ENCODE data around the gene KRTAP7-1.

KRTAP7-1 gene, protein sequence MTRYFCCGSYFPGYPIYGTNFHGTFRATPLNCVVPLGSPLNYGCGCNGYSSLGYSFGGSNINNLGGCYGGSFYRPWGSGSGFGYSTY

DNA sequence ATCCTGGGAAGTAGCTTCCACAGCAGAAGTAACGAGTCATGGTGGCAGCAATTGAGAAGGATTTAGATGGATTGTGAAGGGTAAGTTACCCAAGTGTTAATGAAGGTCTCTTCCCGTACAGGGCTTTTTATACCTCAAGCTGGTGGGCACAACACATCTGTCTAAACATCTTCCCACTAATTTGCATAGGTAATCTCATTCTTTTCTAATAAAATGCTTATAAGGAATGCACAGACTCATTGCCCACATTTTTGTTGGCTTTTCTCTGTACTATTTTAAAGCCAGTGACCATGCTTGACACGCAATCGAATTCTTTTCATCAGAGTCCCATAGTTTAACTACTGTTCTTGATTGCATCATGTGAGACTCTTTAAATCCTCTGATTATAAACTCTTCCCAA, at the start of gene KRTAP7-1:
Gene KRTAP7-1, minus strand, starts transcription at position 101 of the 400 bp plus-strand sequence. Its CDS starts 61 bp downstream, at position 40.
- no peak for DNase-seq

DNA sequence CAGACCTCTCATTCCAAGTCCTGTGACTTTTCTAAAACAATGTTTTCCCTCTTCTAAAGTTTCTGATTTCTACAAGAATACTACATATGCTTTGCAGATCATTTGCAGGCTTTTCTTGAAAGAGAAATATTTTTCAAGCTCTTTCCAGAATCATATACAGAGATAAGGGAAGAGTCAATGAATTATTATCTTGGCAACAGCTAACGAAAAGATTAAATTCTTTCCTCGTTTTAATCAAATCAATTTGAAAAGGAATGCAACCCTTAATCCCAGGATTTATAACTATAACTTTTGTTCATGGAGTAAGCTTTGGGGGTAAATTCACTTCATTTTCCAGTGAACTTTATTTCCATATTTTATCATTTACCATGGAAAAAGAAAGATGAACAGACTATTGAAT, 45.0 kb upstream of the KRTAP7-1 start:
- DNase-seq = no peak

DNA sequence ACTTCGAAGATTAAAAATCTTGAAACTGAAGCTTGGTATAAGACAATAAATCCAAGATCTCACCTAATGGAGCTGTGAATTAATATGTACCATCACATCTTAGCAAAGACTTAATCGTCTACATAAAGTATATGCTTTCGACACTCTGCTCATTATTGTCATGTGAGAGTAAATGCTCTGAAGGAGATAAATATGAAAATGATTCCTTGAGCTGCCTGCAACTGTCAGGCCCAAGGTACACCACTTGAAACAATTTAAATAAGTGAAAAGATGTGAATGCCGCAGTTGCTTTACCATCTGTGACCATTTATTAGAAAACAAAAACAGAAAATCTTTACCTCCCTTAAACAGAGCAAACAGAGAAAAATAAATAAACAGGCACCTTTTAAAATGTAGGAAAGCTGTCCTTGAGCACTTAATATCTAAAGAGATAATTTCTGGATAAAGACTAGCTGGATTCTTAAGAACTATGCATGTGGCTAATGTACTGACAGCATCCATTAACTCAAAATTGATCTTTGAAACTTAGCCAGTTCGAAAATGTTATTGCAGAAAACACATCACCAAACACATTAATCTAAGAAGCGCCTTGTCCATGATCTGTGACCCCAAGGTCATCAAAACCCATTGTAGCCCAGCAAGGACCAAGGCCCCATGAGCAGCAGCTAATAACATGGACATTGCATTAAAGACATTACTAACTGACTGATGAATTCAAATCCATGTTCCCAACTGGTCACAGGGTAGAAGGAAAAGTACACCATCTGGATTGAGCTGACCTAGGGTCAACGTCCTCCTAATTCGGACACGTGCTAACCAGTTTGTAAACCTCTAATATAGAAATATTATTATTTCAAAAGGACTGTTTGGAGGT, 18.3 kb upstream of the KRTAP7-1 start:
- DNase-seq = no peak

DNA sequence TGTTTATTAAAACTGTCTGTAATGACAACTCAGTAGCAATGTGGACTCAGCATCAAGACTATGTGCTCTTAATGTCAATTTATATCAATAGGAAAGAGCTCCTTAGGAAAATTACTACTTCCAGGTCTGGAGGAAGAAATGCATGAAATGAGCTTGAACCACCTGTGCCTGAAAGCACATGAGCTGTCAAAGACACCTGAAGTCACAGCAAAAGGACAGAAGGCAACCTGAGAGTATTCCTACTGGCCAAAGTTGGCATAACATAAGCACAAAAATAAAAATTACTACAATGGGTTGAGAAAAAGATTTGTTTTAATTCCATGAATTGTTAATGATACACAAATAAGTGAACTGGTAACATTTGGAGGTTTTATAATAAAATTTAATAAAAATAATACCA, 13.4 kb upstream of the KRTAP7-1 start:
- DNase-seq = no peak

DNA sequence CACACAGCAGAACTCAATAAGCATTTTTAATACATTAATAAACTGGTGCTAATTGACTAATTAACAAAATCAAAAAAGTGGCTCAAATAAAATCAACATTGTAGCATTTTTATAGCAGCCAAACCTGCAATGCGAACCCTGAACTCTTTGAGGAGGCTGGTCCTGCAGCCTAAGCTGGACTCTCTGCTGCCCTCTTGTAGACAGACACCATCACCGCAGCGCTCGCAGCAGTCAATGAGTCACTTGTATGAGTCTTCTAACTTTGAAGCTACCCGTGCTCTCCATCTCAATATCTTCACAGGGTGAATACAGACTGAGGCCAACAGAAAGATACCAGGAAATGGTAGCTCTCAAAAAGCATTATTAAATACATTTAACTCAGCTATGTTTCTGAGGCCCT, 9.7 kb upstream of the KRTAP7-1 start:
- DNase-seq = peak; percentile 56

DNA sequence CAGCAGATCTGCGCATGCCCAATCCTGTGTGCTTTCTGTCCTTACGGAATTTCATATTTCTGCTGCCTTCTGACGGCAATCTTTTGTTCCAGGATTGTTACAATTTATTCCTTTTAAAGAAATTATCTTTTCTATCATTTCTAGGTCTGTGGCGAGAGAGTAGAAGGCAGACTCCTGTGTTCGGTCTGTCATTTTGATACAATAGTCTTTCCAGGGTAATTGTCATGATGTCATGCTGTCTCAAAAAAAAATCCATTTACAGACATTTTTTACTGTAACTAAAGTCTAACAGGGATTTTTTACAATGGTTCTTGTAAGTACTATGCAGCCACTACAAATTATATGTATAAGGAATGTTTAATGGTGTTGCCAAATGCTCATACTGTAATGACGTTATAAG, 9.0 kb upstream of the KRTAP7-1 start:
- no peak for DNase-seq

DNA sequence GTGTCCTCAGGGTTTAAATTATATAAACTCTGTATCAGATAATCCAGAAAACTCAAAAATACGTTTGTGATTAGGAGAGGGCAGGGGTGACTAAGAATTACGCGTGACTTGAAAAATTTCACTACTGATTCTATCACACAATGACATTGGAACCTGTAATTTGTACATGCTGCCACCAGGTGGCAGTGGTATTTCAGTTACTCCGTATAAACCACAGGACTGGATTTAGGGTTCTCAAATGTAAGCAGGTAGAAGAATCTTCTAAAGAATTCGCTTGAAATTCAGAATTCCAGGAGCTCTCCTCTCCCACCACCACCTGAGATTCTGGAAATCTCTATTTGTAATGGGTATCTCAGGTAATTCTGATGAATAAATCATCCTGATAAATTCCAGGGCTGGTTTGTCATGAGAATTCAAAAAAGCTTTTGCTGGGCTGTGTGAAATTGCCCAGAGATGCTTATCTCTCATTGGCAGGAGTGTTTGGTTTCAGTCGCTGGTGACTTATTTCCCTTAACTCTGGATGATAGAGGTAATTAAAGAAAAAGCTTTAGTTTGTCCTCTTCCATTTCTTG, 1.7 kb upstream of the KRTAP7-1 start:
- peak; percentile 61 for DNase-seq

DNA sequence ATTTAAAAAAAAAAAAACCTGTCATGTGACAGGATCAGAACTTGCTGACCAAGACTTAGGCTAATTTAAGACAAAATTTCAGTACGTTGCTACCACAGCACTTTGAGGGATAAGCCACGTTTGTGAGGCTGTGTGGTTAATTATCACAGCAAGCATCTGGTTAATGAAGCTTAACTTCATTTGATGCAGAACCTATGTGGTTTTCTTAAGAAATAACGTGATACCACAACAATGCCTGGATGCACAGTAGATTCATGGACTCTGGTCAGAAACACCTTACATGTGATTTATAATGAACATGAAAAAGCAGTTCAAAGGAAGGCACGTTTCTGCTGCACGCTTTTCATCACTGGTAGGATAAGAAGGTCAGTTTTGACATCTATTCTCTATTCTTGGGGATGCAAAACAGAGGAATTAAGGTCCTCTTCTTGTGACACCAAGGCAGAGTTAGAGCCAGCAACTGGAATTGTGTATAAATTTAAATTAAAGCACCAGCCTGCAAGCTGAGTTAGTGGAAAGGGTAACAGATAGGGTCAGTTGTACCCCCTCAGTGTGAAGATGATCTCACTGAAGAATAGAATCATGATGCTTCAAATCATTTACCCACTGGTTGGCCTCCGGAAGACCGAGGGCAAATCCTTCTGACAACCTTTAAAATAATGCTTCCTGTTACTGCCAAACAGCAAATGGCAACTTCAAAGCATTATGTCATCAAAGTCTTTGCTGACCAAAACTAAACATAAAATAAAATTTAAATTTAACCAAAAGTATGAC, 10.5 kb downstream of the KRTAP7-1 start:
- no peak for DNase-seq

DNA sequence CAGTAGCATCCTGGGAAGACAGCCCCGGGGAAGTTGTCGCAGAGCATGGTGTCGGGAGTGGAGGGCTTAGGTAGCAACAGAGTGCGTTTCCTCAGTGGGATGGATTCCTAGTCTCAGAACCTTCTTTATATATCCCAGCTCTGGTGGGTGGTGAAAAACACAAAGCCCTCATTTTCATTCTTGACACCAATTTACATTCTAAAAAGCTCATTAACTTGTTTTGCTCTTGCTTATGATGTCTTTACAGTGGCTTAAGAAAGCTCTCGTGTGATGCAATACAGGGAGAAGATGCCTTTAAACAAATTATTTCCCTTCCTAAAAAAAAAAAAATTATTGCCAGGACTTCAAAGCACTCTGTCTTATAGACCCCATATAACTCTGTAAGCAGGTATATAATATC, 16.4 kb downstream of the KRTAP7-1 start, which contains the start of gene KRTAP8-1:
Gene KRTAP8-1, minus strand, starts transcription at position 101 of the 400 bp plus-strand sequence. Its CDS starts 54 bp downstream, at position 47.
- no peak for DNase-seq

DNA sequence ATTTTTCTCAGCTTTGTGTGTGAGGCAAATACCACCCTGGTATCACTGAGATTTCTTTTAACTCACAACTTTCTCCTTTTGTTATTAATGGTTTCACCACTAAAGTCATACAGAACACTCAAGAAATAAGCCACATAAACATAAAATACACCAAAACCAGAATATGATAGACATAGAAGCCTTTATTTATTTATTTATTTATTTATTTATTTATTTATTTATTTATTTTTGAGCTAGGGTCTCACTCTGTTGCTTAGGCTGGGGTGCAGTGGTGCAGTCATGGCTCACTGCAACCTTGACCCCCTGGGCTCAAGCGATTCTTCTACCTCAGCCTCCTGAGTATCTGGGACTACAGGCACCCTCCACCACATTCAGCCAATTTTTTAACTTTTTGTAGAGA, 29.0 kb downstream of the KRTAP7-1 start:
- no peak for DNase-seq

DNA sequence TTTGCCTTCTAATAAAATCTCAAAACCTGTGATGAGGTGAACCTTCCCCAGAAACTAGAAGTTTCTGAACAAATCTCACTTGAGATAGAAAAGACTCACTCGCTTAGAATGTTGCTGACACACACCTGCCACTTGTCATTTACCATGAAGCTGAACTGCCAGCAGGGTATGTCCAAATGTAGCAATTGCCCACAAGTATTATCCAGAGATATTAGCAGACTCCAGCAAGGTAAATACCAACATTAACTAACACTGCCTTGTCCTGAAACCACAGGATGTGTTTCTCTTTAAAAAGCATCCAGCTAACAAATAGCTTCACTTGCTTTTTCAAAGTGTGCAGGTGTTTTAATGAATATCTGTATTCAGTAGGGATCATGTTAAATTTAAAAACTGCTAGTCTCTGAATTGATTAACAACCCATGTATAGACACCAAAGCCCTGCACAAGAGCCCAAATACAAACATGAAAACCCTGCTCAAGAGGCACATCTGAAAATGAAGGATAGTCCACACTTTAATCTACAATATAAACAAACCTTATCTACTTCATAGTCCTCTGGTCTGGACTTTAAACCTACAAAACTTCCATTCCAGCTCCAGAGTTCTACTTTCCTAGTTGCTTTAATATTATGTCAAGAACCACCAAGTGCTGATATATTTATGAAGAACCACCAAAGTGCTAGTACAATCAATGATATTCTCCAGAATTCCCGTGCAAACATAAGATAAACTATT, 35.8 kb downstream of the KRTAP7-1 start:
- no peak for DNase-seq

DNA sequence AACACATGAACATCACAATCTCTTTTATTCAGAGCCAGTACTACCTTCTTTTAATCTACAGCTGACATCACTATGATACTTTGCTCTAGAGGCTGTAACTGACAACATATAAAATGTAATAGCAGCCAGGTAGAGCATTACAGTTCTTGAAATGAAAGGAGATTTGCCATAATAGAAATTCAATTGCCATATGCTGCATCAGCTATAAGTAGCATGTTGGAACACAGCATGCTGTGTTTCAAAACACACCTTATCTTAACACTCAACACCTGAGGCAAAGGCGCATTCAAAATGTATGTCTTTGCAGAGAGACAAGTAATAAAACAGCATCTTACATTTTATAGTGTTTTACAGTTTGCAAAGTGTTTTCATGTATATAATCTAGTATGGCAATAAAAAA, 50.3 kb downstream of the KRTAP7-1 start:
- DNase-seq = no peak
